NOMO-1 treated with DMSO at 0.1 percent for 48 hours (cell line): ENCODE results near the gene PPP1R13B.

ENCODE experiments used
- DNase-seq: peaks from one replicate; lab custom pipeline; 2025; ENCODE audit not compliant: unreplicated experiment; lab: John Stamatoyannopoulos, UW

PPP1R13B gene

DNA sequence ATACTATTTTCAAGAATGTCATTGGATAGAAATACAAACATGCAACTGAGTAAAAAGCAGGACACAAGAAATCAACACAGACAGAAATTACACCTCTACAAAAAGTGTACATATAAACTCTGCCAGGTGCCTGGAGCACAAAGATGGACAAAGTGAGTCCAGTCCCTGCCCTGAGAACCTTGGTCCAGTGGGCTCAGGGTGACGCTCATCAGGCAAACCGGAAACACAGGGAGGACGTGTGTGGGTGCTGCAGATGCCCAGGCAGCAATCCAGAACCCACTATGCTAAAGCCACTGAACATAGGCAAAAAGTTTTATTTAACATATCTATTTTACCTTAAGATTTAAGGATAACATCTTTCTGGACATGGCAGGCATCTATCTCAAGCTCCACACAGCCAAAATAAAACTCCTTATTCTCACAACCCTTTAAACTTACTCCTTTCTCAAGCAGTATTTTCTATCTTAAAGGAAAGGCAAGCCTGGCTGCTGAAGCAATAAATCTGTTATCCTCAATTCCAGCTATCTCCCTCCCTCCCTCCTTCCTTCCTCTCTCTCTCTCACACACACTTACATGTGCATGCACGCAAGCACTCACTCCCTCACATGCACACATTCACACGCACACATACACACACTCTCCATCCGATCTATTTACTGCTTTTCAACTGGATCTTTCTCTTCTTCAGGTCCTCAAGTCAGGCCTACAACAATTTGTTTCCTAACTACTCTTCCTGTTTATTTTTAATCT is 10.2 kb downstream of the PPP1R13B start:
- no peak for DNase-seq

DNA sequence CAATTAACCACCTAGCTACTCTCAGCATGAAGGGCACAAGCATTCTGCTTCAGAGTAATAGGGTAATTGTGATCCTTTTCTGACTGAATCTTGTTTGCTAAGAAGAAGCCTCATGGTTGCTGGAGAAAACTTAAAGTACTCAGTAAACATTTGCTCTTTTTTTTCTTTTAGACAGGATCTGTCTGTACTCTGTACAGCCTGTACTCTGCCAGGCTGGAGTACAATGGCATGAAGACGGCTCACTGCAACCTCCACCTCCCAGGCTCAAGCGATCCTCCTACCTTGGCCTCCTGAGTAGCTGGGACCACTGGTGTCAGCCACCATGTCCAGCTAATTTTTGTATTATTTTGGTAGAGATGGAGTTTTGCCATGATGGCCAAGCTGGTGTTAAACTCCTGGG is 12.4 kb downstream of the PPP1R13B start:
- DNase-seq: no peak

- DNase-seq: no peak
Measured at GRCh38 chr14:103833711-103834110, 13.7 kb downstream of the PPP1R13B start.

DNA sequence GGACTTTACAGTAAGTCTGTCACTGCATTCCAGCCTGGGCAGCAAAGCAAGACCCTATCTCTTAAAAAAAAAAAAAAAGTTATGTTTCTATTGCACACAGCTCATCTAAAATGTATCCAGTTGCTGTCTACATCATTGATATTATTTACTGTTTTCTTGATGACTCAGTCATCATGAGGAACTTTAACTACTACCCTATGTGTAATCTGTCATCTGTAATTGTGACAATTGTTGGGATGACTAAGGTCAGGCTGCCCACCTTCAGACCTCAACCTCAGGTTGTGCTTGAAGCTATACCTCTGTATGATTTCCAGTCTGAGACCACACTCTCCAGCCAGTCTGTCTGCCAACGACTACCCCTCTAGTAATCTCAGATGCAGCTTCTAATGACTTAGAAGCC is 15.3 kb downstream of the PPP1R13B start:
- peak; percentile 33 for DNase-seq

GRCh38 chr14:103830511-103831270 is 16.7 kb downstream of the PPP1R13B start:
- DNase-seq: no peak

- no peak for DNase-seq
Measured at GRCh38 chr14:103828315-103828967, 18.9 kb downstream of the PPP1R13B start.

GRCh38 chr14:103825101-103825500 is 22.3 kb downstream of the PPP1R13B start:
- no peak for DNase-seq

DNA sequence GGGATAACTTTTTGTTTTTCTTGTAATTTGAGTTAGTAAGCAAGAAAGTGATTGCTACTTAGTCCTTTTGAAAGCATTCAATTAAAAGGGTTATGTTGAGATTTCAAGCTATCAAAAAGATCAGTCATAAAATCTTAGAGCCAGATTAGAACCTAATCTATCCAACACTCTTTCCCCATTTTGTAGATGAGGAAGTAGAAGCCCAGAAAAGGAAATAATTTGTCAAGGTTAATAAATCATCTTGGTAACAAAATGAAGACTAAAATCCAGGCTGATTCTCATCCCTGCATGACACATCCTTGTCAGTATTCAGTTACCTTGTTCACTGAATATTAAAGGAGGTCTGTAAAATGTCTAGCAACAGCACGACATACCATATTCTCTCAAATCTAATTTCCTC is 26.5 kb downstream of the PPP1R13B start:
- DNase-seq: peak; percentile 65

GRCh38 chr14:103820382-103820781 is 27.0 kb downstream of the PPP1R13B start:
- no peak for DNase-seq

GRCh38 chr14:103819503-103820307 is 27.7 kb downstream of the PPP1R13B start:
- DNase-seq: no peak

- DNase-seq: no peak
Measured at GRCh38 chr14:103818870-103819269, 28.5 kb downstream of the PPP1R13B start.

GRCh38 chr14:103818422-103818821 is 29.0 kb downstream of the PPP1R13B start:
- DNase-seq: no peak

DNA sequence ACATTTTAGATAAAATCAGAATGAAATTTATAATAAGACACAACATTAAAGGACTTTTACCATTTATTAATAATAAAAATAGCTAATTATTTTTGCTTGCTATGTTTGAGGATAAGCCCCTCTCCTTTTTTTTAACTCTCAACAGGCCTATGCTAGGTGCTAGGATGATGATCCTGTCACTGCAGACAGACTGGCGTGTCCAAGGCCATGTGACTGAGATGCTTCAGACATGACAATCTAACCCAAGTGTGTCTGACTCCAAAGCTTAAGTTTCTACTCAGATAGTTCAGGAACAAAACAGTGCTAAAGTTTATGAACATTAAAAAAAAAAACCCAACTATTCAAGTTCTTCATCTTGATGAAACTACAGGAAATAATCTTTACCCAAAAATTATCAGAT is 29.8 kb downstream of the PPP1R13B start:
- no peak for DNase-seq

- no peak for DNase-seq
Measured at GRCh38 chr14:103816991-103817390, 30.4 kb downstream of the PPP1R13B start.

GRCh38 chr14:103815253-103815652 is 32.1 kb downstream of the PPP1R13B start:
- no peak for DNase-seq

DNA sequence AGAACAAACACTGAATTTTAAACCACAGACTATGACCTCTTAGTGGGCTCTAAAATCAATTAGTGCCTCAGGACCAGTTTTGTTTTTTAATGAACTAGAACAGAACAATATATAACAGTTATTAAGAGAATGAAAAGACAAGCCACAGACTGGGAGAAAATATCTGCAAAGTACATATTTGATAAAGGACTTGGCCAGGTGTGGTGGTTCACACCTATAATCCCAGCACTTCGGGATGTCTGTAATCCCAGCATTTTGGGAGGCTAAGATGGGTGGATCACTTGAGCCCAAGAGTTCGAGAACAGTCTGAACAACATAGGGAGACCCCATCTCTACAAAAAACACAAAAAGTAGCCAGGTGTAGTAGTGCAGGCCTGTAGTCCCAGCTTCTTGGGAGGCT is 36.2 kb downstream of the PPP1R13B start:
- DNase-seq: no peak

GRCh38 chr14:103808403-103809001 is 38.9 kb downstream of the PPP1R13B start:
- peak; percentile 16 for DNase-seq

GRCh38 chr14:103806805-103807204 is 40.6 kb downstream of the PPP1R13B start:
- DNase-seq: no peak

GRCh38 chr14:103805708-103806107 is 41.7 kb downstream of the PPP1R13B start:
- no peak for DNase-seq

- no peak for DNase-seq
Measured at GRCh38 chr14:103803661-103804060, 43.7 kb downstream of the PPP1R13B start.

- peak; percentile 6 for DNase-seq
Measured at GRCh38 chr14:103802356-103802755, 45.0 kb downstream of the PPP1R13B start.
